C4-2B (cell line): ENCODE data around the gene IGFALS.

Source experiments
- H3K27ac ChIP-seq: fragments of 450-650 bp; 2 replicates; pipeline ENCODE4 v1.5.1; 2017
- CTCF ChIP-seq: fragments of 450-650 bp; conservative IDR thresholded peaks from 2 replicates; pipeline ENCODE4 v1.5.1; 2017; ENCODE audit warnings: mild to moderate bottlenecking
- ZFX ChIP-seq: fragments of 450-650 bp; IDR thresholded peaks from 2 replicates; pipeline ENCODE4 v1.6.1; 2017

The IGFALS gene

GRCh38 chr16:1757714-1758461, 35.6 kb downstream of the IGFALS start:
- no peak for TF ChIP-seq CTCF
- TF ChIP-seq ZFX = no peak
- no peak overlapping the region for H3K27ac ChIP-seq

GRCh38 chr16:1754204-1754603, 39.3 kb downstream of the IGFALS start:
- H3K27ac ChIP-seq = no peak overlapping the region
- TF ChIP-seq CTCF (no peak), ZFX (no peak)

GRCh38 chr16:1752853-1753252, 40.7 kb downstream of the IGFALS start:
- TF ChIP-seq ZFX (no peak), CTCF (no peak)
- H3K27ac ChIP-seq = no peak overlapping the region

- H3K27ac ChIP-seq = no peak overlapping the region
- TF ChIP-seq ZFX (no peak), CTCF (no peak)
Observed at GRCh38 chr16:1751946-1752345, 41.6 kb downstream of the IGFALS start.

GRCh38 chr16:1749152-1750117, 44.1 kb downstream of the IGFALS start:
- no peak for TF ChIP-seq CTCF
- TF ChIP-seq ZFX = no peak

GRCh38 chr16:1747934-1748333, 45.6 kb downstream of the IGFALS start:
- H3K27ac ChIP-seq = no peak overlapping the region
- no peak for TF ChIP-seq CTCF
- TF ChIP-seq ZFX = no peak

More at GRCh38 chr16:1749152-1750117, 44.1 kb downstream of the IGFALS start:
- H3K27ac ChIP-seq = no peak overlapping the region

GRCh38 chr16:1746693-1747195, 46.8 kb downstream of the IGFALS start:
- TF ChIP-seq ZFX (no peak), CTCF (no peak)
- no peak overlapping the region for H3K27ac ChIP-seq
